ENCODE data around the gene TMEM175.

Gene TMEM175

GRCh38 chr4:1001561-1002130 lies 69.4 kb downstream of the TMEM175 start:
- no peak for DNase-seq (ENCODE audit: low read depth in 1 of 2, low spot score in 1 of 2)

DNA sequence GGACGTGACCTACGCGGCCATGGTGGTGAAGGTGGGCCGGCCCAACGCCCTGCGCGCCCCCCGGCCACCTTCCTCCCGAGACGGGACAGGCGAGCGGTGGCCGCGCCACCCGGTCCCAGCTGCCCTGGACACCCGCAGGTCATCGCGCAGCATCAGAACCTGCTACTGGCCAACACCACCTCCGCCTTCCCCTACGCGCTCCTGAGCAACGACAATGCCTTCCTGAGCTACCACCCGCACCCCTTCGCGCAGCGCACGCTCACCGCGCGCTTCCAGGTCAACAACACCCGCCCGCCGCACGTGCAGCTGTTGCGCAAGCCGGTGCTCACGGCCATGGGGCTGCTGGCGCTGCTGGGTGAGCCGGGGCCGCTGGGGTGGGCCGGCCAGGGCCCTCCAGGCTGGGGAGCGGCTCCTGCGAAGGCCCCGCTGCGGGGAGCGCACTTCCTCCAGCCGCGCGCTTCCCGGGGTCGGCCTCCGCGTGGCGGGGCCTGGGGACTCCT lies 69.9 kb downstream of the TMEM175 start:
- no peak for DNase-seq (ENCODE audit: low read depth in 1 of 2, low spot score in 1 of 2)

DNA sequence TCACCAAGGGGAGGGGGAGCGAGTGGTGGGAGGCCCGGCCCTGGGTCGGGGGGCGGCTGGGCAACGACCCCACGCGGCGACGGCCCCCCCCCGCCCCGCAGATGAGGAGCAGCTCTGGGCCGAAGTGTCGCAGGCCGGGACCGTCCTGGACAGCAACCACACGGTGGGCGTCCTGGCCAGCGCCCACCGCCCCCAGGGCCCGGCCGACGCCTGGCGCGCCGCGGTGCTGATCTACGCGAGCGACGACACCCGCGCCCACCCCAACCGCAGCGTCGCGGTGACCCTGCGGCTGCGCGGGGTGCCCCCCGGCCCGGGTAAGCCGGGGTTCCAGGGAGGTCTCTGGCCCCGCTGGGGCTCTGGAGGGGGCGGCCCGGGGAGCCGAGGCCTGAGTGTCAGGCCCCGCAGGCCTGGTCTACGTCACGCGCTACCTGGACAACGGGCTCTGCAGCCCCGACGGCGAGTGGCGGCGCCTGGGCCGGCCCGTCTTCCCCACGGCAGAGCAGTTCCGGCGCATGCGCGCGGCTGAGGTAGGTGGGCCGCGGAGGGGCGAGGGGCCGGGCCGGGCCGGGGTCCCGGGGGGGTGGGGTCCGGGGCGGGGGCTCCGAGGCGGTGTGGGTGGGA lies 70.5 kb downstream of the TMEM175 start:
- no peak for DNase-seq (ENCODE audit: low read depth in 1 of 2, low spot score in 1 of 2)

DNA sequence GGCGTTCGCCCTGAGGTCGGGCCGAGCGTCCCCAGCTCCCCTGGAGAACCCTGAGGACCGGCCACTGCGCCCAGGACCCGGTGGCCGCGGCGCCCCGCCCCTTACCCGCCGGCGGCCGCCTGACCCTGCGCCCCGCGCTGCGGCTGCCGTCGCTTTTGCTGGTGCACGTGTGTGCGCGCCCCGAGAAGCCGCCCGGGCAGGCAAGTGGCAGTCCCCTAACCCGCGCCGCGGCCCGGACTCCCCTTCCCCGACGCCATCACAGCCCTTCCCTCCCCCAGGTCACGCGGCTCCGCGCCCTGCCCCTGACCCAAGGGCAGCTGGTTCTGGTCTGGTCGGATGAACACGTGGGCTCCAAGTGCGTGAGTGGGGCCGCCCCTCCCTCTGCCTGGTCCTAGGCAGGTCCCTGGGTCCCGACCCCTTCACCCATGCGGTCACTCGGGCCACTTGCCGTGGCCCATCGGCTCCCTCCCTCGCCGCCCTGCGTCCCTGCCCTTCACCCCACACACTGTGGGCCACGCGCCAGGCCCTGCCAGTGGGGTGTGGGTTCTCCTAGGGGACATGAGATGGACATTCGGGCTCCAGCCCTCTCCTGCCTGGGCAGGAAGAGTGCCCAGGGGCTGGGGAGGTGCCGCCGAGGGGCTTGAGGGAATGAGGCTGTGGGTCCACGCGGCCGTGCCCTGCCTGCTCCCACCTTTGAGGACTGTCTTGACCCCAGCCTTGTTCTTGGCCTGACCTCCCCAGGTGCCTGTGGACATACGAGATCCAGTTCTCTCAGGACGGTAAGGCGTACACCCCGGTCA lies 71.2 kb downstream of the TMEM175 start:
- no peak for DNase-seq (ENCODE audit: low read depth in 1 of 2, low spot score in 1 of 2)

- DNase-seq (ENCODE audit: low read depth in 1 of 2, low spot score in 1 of 2): no peak
These were observed 71.8 kb downstream of the TMEM175 start for GRCh38 chr4:1004071-1004418.

DNA sequence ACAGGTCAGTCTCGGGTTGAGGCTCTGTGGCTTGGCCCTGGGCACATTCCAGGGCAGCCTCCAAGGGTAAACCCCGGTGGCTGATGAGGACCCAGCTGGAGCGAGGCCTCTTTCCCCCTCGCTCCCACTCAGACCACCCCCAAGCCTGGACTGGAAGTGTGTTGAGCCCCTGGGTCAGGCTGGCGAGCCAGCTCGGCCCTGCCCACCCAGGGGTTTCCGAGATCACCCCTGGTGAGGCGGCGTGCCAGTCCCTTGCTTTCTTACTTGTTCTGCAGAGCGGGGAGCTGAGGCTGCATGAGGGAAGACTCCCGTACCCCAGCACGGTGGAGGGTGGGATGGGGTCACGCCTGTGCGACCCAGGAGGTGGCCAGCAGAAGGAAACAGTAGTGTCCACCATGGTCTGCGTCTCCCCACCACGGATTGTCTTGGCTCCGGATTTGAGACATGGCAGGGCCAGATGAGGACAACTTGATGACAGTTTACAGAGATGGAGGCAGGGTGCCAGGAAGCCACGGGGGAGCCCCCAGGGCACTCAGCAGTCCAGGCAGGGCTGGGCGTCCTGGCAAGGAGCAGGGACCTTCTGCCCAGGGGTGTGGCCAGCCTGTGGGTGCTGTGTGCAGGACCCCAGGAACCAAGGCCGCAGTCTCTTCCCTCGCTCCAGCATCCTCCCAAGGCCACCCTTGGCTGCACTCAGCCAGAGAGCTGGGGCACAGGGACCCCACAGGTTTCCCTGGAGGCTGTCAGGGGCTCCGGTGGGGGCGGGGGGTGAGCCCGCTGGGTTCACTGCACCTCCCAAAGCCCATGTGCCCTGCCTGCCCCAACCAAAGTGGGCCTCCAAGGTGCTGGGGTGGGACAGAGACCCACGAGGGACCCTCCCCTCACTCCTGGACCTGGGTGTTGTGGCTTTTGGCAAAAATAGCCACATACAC lies 72.6 kb downstream of the TMEM175 start:
- DNase-seq (ENCODE audit: low read depth in 1 of 2, low spot score in 1 of 2): no peak

- DNase-seq (ENCODE audit: low read depth in 1 of 2, low spot score in 1 of 2): no peak
These were observed 74.6 kb downstream of the TMEM175 start for GRCh38 chr4:1006856-1007255.
